ENCODE measurements around the gene TAGLN2.

Gene TAGLN2

DNA sequence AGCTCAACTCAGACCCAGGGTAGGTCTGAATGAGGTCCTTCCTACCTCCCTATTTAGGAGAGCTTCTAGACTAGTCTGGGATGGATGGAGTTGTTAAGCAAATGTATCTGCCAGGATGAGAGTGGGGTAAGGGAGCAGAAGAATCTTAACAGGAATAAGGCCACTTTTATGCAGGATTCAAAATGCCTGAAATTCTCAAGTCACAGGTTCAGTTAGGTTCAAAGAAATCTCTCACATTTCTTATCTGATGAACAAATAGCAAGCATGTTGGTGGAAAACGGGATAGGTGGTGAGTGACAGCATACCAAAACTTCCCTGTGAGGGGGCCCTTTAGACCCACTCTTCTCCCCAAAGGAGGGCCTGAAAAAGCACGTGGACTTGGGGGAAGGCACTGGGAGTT is 25.7 kb upstream of the TAGLN2 start:
- no peak overlapping the region for H3K4me3 ChIP-seq (replicated peaks; ENCODE audit: insufficient read depth, low read length)
- TF ChIP-seq REST (IDR thresholded peaks at IDR 0.05; ENCODE audit: insufficient replicate concordance, low read depth) (no peak), POLR2AphosphoS5 (IDR thresholded peaks at IDR 0.05; ENCODE audit: low read depth) (no peak), SPI1 (IDR thresholded peaks at IDR 0.05; ENCODE audit: borderline replicate concordance, low read depth) (no peak), CTCF (IDR thresholded peaks at IDR 0.05; ENCODE audit: insufficient read depth, low read length) (no peak), GABPA (IDR thresholded peaks at IDR 0.05; ENCODE audit: low read depth) (no peak)
- no peak overlapping the region for H3K27ac ChIP-seq (replicated peaks)
- no peak for DNase-seq (ENCODE audit: low read depth in 1 of 2, low spot score in 1 of 2)
- peaks cover 16% of the 10 kb centered on the region for H3K27me3 ChIP-seq (ENCODE audit: insufficient read depth, poor library complexity, severe bottlenecking)

DNA sequence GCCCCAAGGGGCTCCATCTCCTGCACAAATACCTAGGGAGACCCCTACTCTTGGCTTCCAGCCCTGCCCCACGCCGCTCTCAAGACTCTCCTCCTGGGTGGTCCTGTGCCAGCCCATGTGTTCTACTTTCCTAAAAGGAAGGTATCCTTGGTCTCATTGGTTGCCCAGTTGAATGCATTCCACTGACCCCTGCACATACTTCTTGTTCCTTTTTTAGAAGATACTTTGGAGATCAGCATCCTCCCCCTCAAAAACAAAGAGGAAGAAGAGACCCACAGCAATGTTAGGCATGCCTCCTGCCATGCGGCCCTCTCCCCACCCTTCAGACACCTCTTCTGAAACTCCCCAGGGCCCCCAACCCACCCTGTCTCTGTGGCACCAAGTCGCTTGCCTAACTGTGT is 24.7 kb upstream of the TAGLN2 start:
- DNase-seq (ENCODE audit: low read depth in 1 of 2, low spot score in 1 of 2): peak in 1 of 2 experiments; percentile 33
- Histone ChIP-seq H3K4me3 (replicated peaks; ENCODE audit: insufficient read depth, low read length) (no peak overlapping the region), H3K27me3 (ENCODE audit: insufficient read depth, poor library complexity, severe bottlenecking) (peaks cover 22% of the 10 kb centered on the region), H3K27ac (replicated peaks) (no peak overlapping the region)
- TF ChIP-seq GABPA (IDR thresholded peaks at IDR 0.05; ENCODE audit: low read depth) (no peak), CTCF (IDR thresholded peaks at IDR 0.05; ENCODE audit: insufficient read depth, low read length) (no peak), REST (IDR thresholded peaks at IDR 0.05; ENCODE audit: insufficient replicate concordance, low read depth) (no peak), SPI1 (IDR thresholded peaks at IDR 0.05; ENCODE audit: borderline replicate concordance, low read depth) (no peak), POLR2AphosphoS5 (IDR thresholded peaks at IDR 0.05; ENCODE audit: low read depth) (no peak)

DNA sequence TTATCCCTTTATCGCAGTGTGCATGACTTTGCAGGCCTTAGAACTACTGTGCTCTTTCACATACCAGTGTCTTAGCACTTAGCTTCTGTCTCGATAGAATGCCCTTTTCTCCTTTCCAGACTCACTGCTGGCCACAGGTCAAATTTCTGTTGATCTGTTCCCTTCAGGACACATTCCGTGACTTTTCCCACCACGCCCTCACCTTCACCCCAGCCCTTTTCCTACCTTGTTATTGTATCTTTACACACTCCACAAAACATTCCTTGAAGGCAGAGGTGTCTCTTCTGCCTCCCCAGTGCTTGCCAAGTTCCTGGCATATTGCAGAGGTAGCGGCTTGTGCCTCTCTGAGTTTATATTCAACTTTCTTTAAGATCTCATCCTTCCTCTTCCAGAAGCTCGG is 23.8 kb upstream of the TAGLN2 start:
- Histone ChIP-seq H3K27me3 (ENCODE audit: insufficient read depth, poor library complexity, severe bottlenecking) (peaks cover 29% of the 10 kb centered on the region), H3K4me3 (replicated peaks; ENCODE audit: insufficient read depth, low read length) (no peak overlapping the region), H3K27ac (replicated peaks) (no peak overlapping the region)
- TF ChIP-seq REST (IDR thresholded peaks at IDR 0.05; ENCODE audit: insufficient replicate concordance, low read depth) (no peak), SPI1 (IDR thresholded peaks at IDR 0.05; ENCODE audit: borderline replicate concordance, low read depth) (no peak), CTCF (IDR thresholded peaks at IDR 0.05; ENCODE audit: insufficient read depth, low read length) (no peak), POLR2AphosphoS5 (IDR thresholded peaks at IDR 0.05; ENCODE audit: low read depth) (no peak), GABPA (IDR thresholded peaks at IDR 0.05; ENCODE audit: low read depth) (no peak)
- DNase-seq (ENCODE audit: low read depth in 1 of 2, low spot score in 1 of 2): no peak
